Measurements from ENCODE around the gene AHR.
"Not testable (repeated sequence)": the region's sequence is repeated elsewhere in the genome, so short reads cannot be mapped to it uniquely, and the experiment has no call there.

Gene AHR

GRCh38 chr7:17391366-17391765 lies 92.9 kb downstream of the AHR start:
- H3K4me3 ChIP-seq (ENCODE audit: low read length in 2 of 2): no peak overlapping the region
- no peak overlapping the region for H3K27ac ChIP-seq (ENCODE audit: low read depth in 2 of 2, low read length in 2 of 2)
- H3K36me3 ChIP-seq (ENCODE audit: control insufficient read depth in 2 of 2, insufficient read depth in 2 of 2, low read length in 2 of 2): no peaks in the 10 kb centered on the region
- H3K4me1 ChIP-seq (ENCODE audit: control insufficient read depth in 2 of 2, insufficient read depth in 2 of 2, low read length in 2 of 2): no peaks in the 10 kb centered on the region
- no peak overlapping the region for H3K9ac ChIP-seq (ENCODE audit: low read depth in 1 of 2, low read length in 2 of 2)
- H3K9me3 ChIP-seq (ENCODE audit: control insufficient read depth in 2 of 2, low read length in 2 of 2): peaks cover 0 to 4% of the 10 kb centered on the region in 2 donors
- H3K27me3 ChIP-seq (ENCODE audit: control insufficient read depth in 2 of 2, insufficient read depth in 2 of 2, low read length in 2 of 2): no peaks in the 10 kb centered on the region

- peaks cover 0 to 4% of the 10 kb centered on the region in 2 donors for H3K9me3 ChIP-seq (ENCODE audit: control insufficient read depth in 2 of 2, low read length in 2 of 2)
- no peak overlapping the region for H3K9ac ChIP-seq (ENCODE audit: low read depth in 1 of 2, low read length in 2 of 2)
- no peak overlapping the region for H3K27ac ChIP-seq (ENCODE audit: low read depth in 2 of 2, low read length in 2 of 2)
- no peaks in the 10 kb centered on the region for H3K36me3 ChIP-seq (ENCODE audit: control insufficient read depth in 2 of 2, insufficient read depth in 2 of 2, low read length in 2 of 2)
- no peak overlapping the region for H3K4me3 ChIP-seq (ENCODE audit: low read length in 2 of 2)
- H3K4me1 ChIP-seq (ENCODE audit: control insufficient read depth in 2 of 2, insufficient read depth in 2 of 2, low read length in 2 of 2): peaks cover 0 to 3% of the 10 kb centered on the region in 2 donors
- no peaks in the 10 kb centered on the region for H3K27me3 ChIP-seq (ENCODE audit: control insufficient read depth in 2 of 2, insufficient read depth in 2 of 2, low read length in 2 of 2)
Measured at GRCh38 chr7:17392846-17393245, 94.4 kb downstream of the AHR start.

GRCh38 chr7:17394563-17394962 lies 96.1 kb downstream of the AHR start:
- H3K36me3 ChIP-seq (ENCODE audit: control insufficient read depth in 2 of 2, insufficient read depth in 2 of 2, low read length in 2 of 2); H3K9ac ChIP-seq (ENCODE audit: low read depth in 1 of 2, low read length in 2 of 2); H3K27me3 ChIP-seq (ENCODE audit: control insufficient read depth in 2 of 2, insufficient read depth in 2 of 2, low read length in 2 of 2); H3K27ac ChIP-seq (ENCODE audit: low read depth in 2 of 2, low read length in 2 of 2); H3K9me3 ChIP-seq (ENCODE audit: control insufficient read depth in 2 of 2, low read length in 2 of 2); H3K4me1 ChIP-seq (ENCODE audit: control insufficient read depth in 2 of 2, insufficient read depth in 2 of 2, low read length in 2 of 2); H3K4me3 ChIP-seq (ENCODE audit: low read length in 2 of 2): not testable (repeated sequence)
